ENCODE measurements around the gene LBH.

The LBH gene

GRCh38 chr2:30217644-30218337 is 13.5 kb upstream of the LBH start:
- DNase-seq, result peak; percentile 43

DNA sequence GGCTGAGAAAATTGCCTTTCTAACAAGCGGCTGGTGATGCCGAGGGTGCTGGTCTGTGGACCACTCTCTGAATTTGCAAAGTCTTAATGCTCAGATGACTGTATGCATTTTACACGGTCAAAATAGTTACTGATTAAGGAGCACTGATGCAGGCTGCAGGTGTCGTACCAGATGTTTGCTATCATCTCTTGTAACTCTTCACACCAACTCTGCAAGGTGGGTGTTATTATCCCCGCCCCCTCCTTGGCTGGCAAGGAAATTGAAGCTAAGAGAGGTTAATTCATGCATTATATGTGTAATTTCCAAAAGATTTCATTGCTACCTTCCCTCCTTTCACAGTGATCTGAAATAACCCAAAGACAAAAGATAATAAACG is 13.0 kb upstream of the LBH start:
- peak; percentile 12 for DNase-seq

DNA sequence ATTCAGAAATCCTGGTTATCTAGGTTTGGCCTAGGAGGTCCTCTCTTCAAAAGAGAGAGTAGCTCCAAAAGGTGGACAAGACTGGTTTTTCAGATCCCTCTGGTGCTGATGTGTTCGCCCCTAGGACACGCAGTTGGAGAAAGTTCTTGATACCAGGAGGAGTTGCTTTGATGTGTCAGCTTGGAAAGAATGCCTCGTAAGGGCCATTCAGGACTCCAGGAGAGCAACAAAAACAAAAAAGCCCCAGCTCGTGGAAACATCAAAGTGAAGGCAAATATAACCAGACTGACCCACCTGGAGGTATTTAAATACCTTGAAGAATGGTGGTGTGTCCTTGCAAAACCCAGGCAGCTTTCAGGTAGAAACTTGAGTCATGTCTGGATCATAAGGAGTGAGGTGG is 12.5 kb upstream of the LBH start:
- peak; percentile 37 for DNase-seq

DNA sequence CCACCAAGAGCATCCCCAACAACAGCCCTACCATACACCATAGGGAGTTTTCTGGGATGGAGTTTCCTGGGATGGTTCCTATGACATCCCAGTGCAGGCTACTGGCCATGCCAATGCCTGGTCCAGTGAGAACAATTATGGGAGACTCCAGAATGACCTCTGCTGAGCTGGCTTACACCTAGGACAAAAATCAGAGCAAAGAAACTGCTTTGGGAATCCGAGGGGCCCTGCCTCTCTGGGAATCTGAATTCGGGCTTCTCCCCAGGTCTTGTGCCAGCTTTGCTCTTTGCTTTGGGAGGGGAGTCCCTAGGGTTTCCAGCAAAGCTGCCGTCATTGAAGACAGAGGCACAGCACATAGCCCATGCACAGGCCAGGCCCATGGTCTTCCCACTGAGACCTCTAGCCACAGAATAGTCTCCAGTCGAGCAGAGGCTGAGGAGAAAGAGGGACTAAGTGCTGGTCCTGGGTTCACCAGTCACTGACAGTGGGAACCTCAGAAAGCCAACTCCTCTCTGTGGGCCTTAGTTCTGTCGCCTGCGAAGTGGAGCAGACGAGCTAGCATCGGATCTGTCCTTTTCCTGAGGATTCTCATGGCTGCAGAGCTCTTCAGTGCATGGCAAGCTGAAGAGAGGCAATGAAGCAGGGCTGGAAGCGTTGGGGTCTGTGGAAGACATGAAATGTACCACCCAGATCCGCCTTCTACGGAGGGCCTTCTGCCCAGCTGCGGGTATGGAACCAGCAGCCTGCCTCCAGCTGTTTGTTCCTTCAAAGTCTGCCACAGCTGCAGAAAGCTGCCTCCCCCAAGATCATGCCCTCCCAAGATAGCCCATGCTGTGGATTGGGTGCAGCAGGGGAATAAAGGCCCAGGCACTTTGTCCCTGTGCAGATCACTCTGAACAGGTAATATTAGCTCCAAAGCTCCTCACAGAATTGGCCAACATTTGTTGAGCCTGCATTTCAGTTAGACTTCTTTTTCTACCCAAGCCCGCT is 11.2 kb upstream of the LBH start:
- peak; percentile 36 for DNase-seq

- DNase-seq, result peak; percentile 35
Measured at GRCh38 chr2:30221531-30221930, 9.8 kb upstream of the LBH start.

DNA sequence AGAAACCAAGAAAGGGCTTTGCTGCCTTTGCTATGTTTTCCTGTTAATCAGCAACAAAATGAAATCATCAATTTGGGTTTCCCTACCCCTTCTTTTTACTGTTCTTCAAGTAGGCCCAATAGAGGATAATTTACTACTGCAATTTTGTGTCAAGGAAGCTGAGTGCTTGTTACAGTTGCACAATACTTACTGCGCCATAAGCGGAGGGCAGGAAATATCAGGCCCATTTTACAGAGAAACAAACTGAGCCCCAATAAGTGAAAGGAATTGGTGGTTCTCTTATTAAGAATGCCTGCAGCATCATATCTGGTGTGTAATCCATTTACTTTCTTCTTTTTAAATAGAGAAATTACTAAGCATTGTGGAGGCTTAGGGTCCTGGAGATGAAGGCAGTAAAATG is 9.3 kb upstream of the LBH start:
- peak; percentile 4 for DNase-seq

DNA sequence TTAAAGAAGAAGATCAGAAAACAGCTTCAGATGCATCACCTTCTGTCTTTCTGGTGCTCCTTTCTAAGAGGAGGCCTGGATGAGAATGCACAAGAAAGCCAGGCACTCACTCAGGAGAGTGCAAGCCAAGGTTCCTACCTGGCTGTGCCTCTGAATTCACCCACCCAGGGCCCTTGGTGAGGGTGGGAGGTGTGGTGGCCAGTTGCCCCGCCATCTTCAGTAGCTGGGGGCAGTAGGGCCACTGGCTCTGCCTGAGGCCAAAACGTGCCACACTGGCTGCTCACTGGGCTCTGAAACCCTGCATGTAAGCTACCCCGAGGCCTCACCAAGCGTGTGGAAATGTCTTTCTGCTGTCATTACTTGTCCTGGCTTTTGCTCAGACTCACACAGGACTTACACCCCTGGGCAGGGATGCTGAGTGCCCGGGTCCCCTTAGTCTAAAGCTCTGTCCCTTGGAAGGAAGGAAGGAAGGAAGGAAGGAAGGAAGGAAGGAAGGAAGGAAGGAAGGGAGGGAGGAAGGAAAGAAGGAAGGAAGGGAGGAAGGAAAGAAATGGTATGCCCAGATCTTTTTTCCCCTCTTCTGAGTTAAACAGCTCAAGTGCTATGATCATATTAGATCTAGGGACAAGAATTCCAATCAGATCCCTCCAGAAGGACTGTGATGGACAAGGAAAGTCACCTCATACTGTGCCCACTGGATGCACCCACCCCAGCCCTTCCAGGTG is 8.5 kb upstream of the LBH start:
- DNase-seq, result peak; percentile 47

GRCh38 chr2:30223413-30223874 is 7.9 kb upstream of the LBH start:
- DNase-seq, result peak; percentile 49

DNA sequence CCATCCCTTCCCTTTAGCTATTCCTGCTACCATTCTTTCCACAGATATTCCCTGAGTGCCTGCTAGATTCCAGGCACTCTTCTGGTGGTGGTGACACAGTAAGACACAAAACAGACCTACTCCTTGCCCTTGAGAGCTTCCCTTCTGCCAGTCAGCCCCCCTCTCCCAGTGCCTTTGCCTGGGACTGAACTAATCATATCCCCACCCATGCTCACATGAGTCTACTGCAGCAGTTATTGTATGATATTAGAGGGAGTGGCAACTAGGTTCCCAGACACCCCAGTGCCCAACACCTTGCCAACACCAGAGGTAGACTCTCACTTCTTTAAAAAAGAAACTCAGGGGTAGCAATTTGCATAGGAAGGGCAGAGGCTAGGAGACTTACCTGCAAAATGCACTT is 7.2 kb upstream of the LBH start:
- peak; percentile 36 for DNase-seq

- peak; percentile 60 for DNase-seq
Measured at GRCh38 chr2:30225131-30225762, 6.1 kb upstream of the LBH start.

- DNase-seq, result peak; percentile 69
Measured at GRCh38 chr2:30226144-30227032, 4.9 kb upstream of the LBH start.

GRCh38 chr2:30229596-30229995 is 1.7 kb upstream of the LBH start:
- DNase-seq, result no peak

- DNase-seq, result no peak
Measured at GRCh38 chr2:30230497-30231211, 680 bp upstream of the LBH start.

DNA sequence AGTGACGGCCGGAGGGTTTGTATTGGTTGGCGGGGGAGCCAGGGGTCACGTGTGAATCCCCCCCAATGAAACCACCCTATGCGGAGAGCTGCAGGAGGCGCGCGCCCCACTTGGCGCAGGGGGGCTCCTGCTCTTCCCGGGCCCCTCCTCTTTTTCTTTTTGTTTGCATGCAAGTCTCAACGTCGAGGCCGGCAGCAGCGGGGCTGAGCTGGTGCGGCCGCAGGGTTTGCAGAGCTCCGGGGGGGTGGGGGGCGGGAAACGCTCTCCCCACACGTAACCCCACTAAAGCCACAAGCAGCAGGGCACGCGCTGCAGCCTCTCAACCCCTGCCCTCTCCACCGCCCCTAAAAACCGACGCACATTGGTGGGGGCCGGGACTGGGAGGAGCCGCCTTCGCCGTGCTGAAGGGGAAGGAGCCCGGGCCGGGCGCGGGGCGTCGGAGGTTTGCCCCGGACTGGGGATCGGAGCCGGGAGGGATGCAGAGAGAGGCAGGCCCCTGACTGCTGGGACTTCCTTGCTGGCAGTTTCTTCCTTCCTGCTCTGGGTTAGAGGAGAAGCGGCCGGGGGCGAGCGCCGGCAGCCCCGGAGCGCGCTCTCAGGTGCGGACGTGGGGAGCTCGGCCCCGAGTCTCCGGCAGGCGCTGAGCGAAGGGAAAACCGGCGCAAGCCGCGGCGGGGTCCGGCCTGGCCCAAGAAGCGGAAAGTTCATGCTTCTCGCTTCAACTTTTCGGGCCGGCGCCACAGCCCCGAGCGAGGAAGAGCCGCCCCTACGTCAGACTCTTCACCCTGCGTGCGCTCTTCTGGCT is 864 bp downstream of the LBH start:
- DNase-seq, result peak; percentile 87

DNA sequence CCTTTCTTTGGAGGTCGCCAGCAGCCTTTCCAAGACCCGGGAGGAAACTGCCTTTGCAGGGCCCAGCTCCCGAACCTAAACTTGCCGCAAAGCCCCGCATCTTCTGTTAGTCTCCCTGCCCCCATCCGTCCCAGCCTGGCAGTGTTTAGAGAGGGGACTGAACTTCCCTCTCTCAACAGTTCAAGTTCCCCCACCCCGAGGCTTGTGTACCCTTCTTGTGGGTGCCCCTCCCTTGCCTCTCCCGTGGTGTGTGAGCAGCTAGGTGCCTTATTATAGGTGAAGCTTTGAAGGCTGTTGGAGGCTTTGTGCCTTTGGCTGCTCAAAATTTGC is 1.4 kb downstream of the LBH start:
- no peak for DNase-seq

- DNase-seq, result peak; percentile 41
Measured at GRCh38 chr2:30233271-30234009, 2.1 kb downstream of the LBH start.

DNA sequence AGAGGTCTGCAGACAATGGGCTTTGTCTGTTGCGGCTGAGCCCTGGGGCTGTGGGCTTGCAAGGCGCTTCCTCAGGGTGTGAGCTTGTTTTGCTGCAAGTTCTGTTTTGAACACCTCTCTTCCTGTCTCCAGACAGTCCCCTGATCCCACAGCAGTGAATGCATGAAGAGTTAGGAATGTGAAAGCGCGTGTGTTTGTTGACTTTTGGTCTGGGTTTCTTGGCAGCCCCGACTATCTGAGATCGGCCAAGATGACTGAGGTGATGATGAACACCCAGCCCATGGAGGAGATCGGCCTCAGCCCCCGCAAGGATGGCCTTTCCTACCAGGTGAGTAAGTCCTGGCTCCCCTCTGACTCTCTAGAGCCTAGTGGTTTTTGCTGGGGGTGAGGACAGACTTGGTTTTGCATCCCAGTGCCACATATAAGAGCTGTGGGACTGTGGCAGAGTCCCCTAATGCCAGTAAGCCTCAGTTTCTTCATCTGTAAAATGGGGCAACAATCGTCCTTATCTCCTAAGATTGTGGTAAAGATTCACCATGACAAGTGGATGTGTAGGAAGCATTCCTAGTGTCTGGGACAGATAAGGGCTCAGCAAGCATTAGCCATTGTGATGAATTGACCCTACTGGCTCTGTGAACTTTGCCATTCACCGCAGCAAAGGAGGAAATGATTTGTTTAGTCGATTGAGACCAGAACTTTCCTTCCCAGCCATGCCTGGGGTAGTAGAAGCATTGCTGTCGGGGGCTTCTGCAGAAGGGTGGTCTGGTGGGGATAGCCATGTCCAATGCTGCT is 3.0 kb downstream of the LBH start:
- peak; percentile 76 for DNase-seq

DNA sequence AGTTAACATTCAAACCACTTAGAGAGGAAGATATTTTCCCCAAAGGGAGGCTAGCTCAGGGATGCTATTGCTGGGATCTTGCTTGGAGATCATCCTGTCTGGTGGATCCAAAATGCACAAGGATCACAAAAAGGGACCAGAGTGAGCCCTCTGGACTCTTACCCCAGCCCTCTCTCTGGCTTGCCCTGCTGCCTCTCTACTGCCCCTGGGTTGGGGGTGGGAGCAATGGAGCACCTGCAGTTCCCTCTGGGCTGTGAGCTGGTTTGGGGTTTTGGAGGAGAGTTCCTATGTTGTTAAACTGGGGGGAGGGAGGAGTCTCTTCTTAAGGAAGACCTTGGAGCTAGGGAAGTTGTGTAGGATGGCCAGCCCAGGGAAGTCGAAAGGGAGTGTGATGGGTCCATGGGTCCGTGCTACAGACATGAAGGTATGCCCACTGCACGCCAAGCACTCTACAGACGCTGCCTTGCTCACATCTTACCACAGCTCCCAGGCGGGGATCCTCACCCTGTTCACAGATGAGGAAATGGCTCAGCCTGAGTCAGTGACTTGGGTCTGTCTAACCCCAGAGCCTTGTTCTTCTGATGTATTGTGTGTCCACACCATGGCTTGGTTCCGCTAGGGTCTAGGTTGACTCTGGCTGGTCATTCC is 3.8 kb downstream of the LBH start:
- DNase-seq, result peak; percentile 80
